GM18858 (cell line): ENCODE measurements around the gene TSR3.

Source experiments
- ATAC-seq: cut with Tn5 transposase; IDR thresholded peaks from one replicate; pipeline ENCODE4 v1.9.1; 2021; ENCODE audit not compliant: unreplicated experiment

The TSR3 gene

GRCh38 chr16:1355591-1355990 lies 3.9 kb upstream of the TSR3 start:
- ATAC-seq, result no peak

GRCh38 chr16:1354815-1355540 lies 3.3 kb upstream of the TSR3 start:
- no peak for ATAC-seq

DNA sequence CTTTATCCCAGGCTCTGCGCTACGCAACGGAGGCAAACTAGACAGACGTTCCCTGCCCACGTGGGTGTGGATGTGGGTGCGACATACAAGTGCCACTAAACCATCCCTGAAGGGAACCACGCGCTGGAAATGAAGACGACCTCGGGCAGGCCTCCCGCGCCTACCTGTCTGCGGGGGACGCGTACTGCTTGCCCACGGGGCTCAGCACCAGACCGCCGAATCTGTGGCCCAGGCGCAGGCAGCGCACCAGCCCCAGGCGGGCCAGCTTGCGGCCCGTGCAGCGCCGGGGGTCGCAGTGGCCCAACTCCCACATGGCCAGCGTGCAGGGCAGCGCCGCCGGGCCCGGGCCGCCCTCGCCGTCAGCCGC lies 480 bp downstream of the TSR3 start:
- ATAC-seq, result no peak

DNA sequence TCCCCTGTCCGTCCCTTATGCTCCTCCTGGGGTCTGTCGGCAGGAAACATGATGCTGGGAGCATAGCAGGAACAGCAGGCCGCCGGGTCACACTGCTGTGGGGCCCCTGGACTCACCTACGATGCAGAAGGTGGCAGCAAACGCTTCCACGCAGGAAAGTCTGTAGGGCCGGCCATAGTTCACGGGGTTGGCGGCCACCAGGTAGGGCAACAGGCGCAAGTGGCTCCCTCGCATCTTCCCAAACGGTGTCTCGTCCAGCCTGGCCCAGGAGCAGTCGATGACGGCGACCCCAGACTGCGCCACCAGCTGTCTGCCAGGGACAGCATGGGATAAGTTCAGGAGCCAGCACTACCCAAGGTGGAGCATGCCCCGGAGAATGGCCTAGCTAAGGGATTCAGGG lies 987 bp downstream of the TSR3 start:
- no peak for ATAC-seq

DNA sequence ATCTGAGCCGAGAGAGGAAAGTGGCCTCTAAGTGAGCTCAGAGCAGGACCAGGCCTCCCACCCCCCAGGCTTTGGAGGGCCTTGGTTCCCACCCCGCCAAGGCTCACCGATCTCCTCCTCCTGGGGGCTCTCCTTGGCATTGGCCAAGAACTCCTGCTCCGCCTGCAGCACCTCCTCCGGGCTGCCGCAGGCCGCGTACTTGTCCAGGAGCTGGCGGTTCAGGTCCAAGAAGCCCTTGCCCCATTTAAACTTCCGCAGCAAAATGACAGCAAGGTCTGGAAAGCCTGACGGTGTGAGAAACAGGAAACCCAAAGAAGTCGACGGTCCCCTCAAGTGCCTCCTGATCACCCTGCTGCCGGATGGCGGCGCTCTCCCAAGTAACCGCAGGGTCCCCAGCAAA lies 1.7 kb downstream of the TSR3 start:
- no peak for ATAC-seq

DNA sequence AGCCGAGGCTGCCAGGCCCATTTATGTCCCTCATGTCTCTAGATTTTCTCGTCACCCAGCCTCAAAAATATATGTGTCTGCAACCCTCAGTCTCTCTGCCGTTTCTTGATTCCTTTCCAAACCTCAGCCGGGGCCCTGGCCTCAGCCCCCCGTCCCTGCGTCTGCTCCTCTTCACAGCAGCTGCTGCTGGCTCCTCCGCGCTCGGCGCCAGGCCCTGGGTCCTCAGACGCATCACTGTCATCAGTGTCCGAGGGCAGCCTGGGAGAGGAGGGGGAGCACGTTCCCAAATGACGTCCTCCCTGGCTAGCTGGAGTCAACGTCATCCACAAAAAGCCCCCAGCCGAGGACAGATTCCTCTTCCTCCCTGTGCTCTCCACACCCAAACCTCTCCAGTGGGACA lies 2.3 kb downstream of the TSR3 start:
- no peak for ATAC-seq

- ATAC-seq, result no peak
These were observed 2.8 kb downstream of the TSR3 start for GRCh38 chr16:1348926-1349325.

GRCh38 chr16:1348441-1348840 lies 3.2 kb downstream of the TSR3 start:
- ATAC-seq, result no peak

DNA sequence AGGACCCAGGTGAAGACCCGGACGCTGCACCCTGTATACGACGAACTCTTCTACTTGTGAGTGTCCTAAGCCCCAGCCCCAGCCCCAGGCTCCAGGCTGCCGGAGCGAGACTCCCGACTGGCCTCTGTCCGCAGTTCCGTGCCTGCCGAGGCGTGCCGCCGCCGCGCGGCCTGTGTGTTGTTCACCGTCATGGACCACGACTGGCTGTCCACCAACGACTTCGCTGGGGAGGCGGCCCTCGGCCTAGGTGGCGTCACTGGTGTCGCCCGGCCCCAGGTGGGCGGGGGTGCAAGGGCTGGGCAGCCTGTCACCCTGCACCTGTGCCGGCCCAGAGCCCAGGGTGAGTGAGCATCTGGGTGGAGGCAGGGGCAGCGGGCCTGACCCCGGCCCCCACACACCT lies 3.7 kb downstream of the TSR3 start:
- no peak for ATAC-seq

- no peak for ATAC-seq
These were observed 4.3 kb downstream of the TSR3 start for GRCh38 chr16:1347286-1347855.

GRCh38 chr16:1346422-1347285 lies 5.0 kb downstream of the TSR3 start:
- ATAC-seq, result no peak

GRCh38 chr16:1345651-1346421 lies 5.8 kb downstream of the TSR3 start:
- no peak for ATAC-seq

GRCh38 chr16:1345087-1345486 lies 6.6 kb downstream of the TSR3 start:
- ATAC-seq, result no peak

GRCh38 chr16:1344499-1344898 lies 7.2 kb downstream of the TSR3 start:
- no peak for ATAC-seq

GRCh38 chr16:1343428-1344242 lies 8.0 kb downstream of the TSR3 start:
- ATAC-seq, result peak; percentile 6

GRCh38 chr16:1342526-1343427 lies 8.9 kb downstream of the TSR3 start:
- peak; percentile 66 for ATAC-seq

- ATAC-seq, result no peak
These were observed 9.9 kb downstream of the TSR3 start for GRCh38 chr16:1341495-1342420.

DNA sequence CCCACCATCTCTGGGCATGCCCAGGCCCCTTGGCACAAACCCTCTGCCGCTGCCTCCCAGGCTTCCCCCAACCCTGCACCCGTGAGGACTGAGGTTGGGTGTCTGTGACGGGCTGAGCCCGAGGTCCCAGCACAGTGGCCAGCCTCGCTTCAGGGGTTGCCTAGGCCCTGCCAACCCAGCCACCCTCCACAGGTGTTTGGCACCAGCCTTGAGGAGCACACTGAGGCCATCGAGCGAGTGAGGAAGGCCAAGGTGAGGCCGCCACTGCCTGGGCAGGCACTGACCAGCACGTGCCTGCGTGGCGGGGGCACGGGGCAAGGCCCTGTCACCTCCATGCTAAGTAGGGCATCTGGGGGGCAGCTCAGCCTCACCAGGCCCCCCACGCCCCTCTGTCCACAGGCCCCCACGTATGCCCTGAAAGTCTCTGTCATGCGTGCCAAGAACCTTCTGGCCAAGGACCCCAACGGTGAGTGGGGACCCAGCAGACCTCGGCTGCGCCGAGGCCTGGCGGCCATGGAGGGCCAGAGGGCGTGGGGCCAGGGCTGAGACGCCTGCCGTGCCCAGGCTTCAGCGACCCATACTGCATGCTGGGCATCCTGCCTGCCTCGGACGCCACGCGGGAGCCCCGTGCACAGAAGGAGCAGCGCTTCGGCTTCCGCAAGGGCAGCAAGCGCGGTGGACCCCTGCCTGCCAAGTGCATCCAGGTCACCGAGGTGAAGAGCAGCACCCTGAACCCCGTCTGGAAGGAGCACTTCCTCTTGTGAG lies 10.8 kb downstream of the TSR3 start:
- ATAC-seq, result no peak
